ENCODE measurements around the gene CYTH1.

Gene CYTH1

DNA sequence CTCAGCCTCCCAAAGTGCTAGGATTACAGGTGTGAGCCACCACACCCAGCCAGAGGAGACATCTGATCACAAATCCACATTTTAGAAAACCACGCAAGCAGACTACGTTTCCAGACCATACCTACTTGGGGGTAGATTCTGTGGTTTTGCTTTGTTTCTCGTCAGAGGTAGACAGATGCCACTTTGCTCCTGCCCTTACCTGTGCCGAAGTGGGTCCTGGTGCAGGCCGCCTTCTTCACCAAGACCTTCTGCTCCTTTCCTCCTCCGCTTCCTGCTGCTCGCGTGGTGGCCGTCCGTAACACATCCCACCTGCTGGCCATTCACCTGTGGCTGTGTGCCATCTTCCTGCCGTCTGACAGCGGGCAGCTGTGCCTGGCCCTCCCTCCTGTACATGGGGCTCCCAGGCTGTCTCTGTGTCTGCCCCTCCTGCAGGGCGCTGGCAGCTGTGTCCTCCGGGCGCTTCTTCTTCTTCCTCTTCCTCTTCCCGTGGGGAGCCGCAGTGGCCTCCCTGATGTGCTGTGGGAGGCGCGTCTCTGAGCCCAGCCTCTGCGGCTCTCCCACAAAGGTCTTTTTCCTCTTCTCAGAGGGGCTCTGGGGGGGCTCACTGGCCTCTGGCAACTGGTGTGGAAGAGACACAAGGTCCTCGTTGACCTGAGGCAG is 21.2 kb upstream of the CYTH1 start:
- DNase-seq = no peak

DNA sequence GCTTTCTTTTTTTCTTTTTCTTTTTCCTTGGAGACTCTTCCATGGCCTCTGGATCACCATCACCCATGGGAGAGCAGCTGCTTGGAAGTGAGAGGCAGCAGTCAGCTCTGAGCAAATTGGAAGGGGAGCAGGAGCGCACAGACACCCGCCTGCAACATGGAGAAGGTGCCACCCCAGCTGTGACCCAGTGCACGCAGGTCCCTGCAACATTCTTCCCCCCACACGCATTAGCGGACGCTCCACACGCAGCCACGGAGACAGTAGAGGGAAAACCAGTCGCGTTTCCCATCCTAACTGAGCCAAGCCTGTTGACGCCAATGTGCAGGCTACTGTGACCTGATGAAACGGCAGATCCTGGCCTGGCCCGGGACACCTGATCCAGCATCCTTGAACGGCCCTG is 20.4 kb upstream of the CYTH1 start:
- DNase-seq = no peak

DNA sequence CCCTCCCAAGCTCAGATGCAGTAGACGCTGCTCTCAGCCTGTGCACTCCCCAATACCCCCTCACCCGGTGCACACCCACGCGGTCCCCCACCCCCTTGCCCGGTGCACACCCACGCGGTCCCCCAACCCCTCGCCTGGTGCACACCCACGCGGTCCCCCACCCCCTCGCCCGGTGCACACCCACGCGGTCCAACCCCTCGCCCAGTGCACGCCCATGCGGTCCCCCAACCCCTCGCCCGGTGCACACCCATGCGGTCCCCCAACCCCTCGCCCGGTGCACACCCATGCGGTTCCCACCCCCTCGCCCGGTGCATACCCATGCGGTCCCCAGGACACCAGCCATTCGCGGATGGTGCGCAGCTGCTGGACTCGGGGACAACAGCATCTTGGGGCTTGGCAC is 19.9 kb upstream of the CYTH1 start:
- DNase-seq = no peak

DNA sequence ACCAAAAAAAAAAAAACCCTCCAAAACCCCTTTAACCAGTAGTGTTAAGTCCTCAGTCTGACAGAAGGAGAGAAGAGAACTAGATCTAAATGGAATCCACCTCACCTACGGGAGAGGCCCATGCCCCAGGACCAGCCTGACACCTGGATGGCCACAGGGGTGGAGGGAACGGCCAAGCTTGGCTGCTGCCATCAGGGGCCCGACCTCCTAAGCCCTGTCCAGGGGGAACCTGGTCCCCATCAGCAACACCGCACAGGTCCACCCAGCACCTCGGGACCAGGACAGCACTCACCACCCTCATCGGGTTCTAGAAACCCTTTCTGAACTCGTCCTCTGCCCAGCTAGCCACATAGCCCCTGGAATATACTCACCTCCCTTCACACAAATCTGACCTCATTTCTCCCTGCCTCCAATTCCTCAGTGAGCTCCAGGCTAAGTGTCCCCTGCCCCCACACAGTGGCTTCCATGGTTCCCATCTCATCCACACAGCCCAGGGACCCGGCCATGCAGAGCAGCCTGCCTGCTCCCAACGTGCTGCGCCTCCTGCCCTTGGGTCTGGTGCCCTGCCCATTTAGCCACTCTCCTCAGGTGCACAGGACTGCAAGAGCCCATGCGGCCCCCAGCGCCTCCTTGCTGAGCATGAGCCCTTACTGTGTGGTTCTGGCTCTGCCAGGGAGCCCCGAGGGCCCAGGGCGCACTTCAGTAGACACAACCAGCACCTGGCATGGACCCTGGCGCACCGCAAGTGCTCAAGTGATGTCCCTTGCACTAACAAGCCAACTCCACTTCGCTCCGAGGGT is 18.3 kb upstream of the CYTH1 start:
- DNase-seq = no peak

GRCh38 chr17:78798695-78799559 is 16.9 kb upstream of the CYTH1 start:
- DNase-seq = peak; percentile 19

DNA sequence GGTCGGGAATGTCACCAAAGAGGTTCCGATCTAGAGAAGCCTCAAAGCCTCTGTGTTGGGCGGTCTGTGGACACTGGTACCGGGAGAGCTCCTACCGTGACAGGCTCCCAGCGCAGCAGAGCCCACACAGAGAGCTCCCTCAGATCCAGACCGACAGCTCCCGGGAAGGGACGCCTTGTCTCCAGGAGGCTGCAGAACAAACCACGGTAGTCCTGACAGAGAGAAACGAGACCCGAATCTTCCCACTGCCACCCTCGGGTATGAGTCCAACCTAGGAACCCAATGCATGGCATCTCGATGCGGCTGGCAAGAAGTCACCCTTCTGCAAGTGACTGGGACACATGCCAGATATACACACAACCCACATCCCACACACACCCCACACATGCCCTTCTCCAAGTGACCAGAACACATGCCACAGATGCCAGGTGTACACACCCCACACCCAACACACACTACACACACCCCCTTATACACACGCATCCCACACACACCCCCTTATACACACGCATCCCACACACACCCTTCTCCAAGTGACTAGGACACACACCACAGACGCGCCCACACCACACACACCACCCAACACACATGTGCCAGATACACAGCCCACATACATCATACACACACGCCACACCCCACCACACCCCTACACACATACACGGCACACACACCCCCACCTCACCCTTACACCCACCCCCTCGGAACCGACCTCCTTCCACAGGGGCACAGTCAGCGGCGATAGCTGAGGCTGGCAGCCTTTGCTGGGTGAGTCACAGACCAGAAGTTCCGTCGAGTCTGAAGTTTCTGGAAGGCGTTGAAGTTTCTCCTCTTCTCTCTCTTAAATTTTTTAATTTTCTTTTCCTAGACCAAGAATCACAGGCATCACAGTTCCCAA is 15.9 kb upstream of the CYTH1 start:
- no peak for DNase-seq

DNA sequence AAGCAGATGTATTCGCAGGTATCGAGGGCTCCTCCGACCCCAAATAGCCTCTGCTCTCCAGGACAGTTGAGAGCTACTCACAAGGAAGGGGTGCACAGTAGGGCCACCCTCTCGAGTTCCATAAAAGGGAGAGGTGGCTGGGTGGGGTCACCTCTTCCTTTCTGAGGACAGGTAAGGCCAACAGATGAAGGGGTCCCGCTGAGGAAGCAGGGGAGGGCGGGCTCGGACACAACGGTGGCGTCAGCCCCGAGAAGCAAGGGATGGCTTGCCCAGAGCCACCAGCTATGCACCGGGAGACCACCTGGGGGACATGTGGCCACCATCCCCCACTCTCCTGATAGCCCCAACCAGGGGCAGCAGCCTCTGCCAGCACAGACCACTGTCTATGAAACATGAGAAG is 15.1 kb upstream of the CYTH1 start:
- DNase-seq = no peak

DNA sequence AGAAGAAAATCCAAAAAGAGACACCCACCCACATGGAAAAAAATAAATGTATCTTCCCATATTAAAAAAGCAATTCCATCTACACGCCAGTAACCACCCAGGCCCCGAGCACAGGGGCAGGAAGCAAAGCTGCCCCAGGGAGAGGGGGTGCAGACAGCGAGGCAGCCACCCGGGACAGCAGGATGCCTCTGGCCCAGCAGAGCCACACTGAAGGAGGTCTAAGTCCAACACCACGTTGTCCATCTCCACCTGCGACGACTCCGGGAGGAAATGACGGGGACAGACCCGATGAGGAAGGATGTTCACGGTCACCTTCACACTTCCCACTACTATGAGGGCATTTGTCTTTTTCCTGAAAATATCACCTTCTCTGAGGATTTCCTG is 14.4 kb upstream of the CYTH1 start:
- DNase-seq = no peak

GRCh38 chr17:78795861-78796516 is 13.9 kb upstream of the CYTH1 start:
- no peak for DNase-seq

DNA sequence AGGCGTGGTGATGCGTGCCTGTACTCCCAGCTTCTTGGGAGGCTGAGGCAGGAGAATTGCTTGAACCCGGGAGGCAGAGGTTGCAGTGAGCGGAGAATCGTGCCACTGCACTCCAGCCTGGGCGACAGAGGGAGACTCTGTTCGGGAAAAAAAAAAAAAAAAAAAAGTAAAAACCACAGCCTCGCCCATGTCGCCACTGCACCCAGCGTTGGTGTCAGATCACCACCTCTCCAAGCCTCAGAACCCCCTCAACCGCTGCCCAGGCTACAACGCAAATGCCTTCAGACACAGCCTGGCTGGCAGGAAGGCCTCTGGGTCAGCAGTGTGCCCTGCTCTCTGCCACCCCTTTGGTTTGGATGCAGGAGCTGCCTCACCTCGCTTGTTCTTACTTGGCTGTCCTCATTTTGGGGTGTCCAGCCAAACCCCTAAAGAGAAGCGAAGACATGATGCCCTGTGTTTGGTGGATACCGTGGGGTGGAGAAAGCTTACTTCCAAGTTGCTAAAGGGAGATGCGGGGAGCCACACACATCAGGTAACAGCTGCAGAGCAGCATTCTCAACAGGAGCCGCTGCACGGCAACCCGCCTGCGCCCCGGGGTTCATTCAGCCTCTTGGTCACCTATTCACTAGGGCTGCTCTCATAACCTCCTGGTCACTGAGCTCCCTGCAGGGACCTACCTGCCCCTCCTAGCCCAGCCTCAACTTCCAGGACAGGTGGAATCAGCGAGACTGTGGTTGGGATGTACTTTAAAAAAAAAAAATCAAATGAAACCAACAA is 13.0 kb upstream of the CYTH1 start:
- DNase-seq = no peak

DNA sequence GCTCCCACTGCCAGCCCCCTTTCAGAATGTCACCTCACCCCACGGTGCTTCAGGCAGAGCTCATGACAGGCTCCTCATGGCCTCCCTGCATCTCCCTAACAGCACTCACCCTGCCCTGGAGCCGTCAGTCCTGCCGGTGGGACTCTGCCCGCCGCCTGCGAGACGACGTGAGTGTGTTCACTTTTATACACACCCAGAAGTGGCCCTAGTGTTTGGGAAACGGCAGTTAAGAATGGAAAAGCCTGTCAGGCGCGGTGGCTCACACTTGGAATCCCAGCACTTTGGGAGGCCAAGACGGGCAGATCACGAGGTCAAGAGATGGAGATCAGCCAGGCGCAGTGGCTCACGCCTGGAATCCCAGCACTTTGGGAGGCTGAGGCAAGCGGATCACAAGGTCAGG is 12.3 kb upstream of the CYTH1 start:
- DNase-seq = no peak

DNA sequence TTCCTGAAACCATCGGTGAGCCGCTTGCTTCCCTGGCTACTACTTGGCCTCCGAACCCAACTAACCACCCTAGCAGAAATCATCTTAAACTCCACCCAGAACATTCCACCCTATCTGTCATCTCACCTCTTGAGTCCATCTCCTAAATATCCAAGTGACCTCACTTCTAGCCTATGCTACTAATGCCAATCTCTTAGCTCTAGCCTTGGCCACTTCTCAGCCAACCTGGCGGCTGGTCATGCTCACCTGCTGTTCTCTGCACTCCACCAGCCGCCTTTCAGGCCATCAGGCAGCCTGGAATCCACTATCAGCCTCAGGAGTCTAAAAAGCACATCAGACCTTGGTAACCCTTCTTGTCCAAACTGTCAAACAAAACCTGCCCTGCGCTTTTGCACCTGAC is 11.9 kb upstream of the CYTH1 start:
- no peak for DNase-seq

- no peak for DNase-seq
Measured at GRCh38 chr17:78793415-78793814, 11.3 kb upstream of the CYTH1 start.

GRCh38 chr17:78791840-78792709 is 10.0 kb upstream of the CYTH1 start:
- DNase-seq = no peak

DNA sequence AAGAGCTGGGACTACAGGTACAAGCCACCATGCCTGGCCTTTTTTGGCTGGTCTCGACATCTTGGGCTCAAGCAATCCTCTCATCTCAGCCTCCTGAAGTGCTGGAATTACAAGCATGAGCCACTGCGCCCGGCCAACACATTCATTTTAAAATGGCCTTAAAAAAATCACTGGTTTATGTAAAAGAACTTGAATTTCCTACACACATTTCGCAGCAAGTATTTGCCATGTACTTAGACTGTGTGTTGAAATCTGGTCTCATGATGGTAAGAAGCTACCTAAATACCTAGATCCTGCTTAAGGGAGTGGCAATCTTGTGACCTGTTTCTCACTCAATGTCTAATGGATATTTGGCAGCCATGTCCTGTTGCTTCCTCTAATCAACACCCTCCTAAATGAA is 8.5 kb upstream of the CYTH1 start:
- DNase-seq = no peak

- peak; percentile 33 for DNase-seq
Measured at GRCh38 chr17:78789663-78790181, 7.6 kb upstream of the CYTH1 start.

DNA sequence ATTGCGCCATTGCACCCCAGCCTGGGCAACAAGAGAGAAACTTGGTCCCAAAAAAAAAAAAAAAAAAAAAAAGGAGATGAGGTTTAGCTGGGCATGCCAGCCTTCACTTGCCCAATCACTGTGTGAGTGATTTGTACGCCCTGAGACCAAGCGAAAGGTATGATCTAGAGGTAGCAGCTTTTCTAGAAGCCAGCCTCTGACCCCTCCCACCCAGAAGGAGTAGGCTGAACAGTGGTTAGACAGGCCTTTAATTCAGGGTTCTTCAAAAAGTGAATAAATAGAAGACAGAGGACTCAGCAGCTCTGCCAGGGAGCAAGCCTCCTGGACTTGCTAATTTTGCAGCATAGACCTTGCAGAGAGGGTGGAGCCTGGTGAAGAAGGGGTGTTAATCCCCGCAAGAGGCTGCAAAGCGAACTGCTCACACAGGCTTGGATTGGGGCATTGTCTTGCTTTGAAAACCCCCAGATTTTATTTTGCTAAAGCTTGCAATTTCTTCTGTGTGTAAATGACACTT is 7.1 kb upstream of the CYTH1 start:
- no peak for DNase-seq

DNA sequence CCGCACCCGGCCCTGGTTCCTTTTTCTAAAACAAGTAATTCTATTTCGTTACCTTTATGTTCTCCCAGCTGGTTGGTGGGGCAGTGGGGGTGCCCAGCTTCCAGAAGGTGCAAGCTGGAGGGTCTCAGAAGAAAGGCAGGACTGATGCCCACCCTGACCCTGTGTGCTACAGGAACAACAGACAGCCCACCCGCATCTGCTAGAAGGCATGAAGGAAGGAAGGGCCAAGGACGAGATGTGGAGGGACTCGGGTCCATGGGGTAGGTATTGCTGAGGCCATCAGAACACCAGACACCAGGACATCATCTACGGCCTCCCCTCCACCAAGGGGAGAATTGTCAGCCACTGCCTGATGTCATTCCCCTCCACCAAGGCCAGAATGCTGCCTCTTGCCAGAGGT is 6.4 kb upstream of the CYTH1 start:
- DNase-seq = no peak

DNA sequence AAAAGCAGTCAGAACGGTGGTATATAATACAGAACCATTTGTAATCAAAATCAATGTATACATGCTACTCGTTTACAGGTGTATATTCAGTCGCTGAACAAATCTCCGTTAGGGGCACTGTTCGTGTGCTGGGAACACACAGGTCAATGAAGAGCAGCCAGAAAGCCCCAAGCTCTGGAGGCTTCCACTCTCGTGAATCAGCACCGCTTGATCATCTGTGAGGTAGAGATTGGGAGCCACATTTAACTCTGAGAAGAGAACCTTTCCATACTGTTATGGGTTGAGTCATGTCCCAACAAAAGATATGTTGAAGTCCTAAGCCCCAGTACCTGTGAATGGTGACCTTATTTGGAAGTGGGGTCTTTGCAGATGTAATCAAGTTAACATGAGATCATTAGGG is 5.4 kb upstream of the CYTH1 start:
- DNase-seq = no peak

GRCh38 chr17:78785663-78786057 is 3.6 kb upstream of the CYTH1 start:
- DNase-seq = no peak
